PC-9 (cell line): ENCODE measurements around the gene SLC24A4. TPM values are rescaled to one million over a fixed set of nuclear protein-coding genes. Genes with fewer than 3 reads are reported as not detected.

ENCODE experiments used
- BruUV-seq: library from RNA; stranded (reverse); fragments of 400-500 nt; replicated peaks from 2 replicates; lab custom pipeline; 2021; lab: Mats Ljungman, UMichigan
- CTCF ChIA-PET: fragments of 300-600 bp; sonication (Branson Sonifier 250); formaldehyde crosslinking; loops from one replicate; lab custom pipeline; 2022; ENCODE audit warnings: antibody characterized with exemption; lab: Charles Lee
- POLR2A ChIA-PET: fragments of 300-600 bp; sonication (Branson Sonifier 250); formaldehyde crosslinking; loops from one replicate; lab custom pipeline; 2022; ENCODE audit warnings: antibody characterized with exemption; ENCODE audit not compliant: unreplicated experiment; lab: Charles Lee
- DNase-seq, 2 experiments: peaks; one replicate each; pipeline versions ENCODE4 v3.0.0 to v3.0.0-alpha.2; 2015 to 2022; ENCODE audit warnings: mixed read lengths in 1 of 2
- H2AFZ ChIP-seq: fragments of 200-600 bp; sonication (generic); 2 replicates; pipeline ENCODE4 v1.8.1; 2017; ENCODE audit warnings: antibody characterized with exemption
- H3F3A ChIP-seq: fragments of 200-600 bp; sonication (generic); 2 replicates; pipeline ENCODE4 v1.8.1; 2017; ENCODE audit warnings: antibody characterized with exemption, mild to moderate bottlenecking, low read depth; ENCODE audit not compliant: insufficient read depth
- H3K27ac ChIP-seq: fragments of 200-600 bp; sonication (generic); 2 replicates; pipeline ENCODE4 v1.6.1; 2016; ENCODE audit warnings: mixed run types
- H3K27me3 ChIP-seq: fragments of 200-600 bp; sonication (generic); 2 replicates; pipeline ENCODE4 v1.6.1; 2016; ENCODE audit warnings: low read depth, mixed run types; ENCODE audit not compliant: insufficient read depth
- H3K36me3 ChIP-seq: fragments of 200-600 bp; sonication (generic); 2 replicates; pipeline ENCODE4 v1.6.1; 2016; ENCODE audit warnings: low read depth, mixed run types
- H3K4me1 ChIP-seq: fragments of 200-600 bp; sonication (generic); replicated peaks from 2 replicates; pipeline ENCODE4 v1.6.1; 2016; ENCODE audit warnings: mixed run types; ENCODE audit not compliant: insufficient read depth
- H3K4me2 ChIP-seq: fragments of 200-600 bp; sonication (generic); 2 replicates; pipeline ENCODE4 v1.6.1; 2017; ENCODE audit warnings: mixed run types
- H3K4me3 ChIP-seq: fragments of 200-600 bp; sonication (generic); 2 replicates; pipeline ENCODE4 v1.6.1; 2016; ENCODE audit warnings: mixed run types
- H3K79me2 ChIP-seq: fragments of 200-600 bp; sonication (generic); 2 replicates; pipeline ENCODE4 v1.6.1; 2017; ENCODE audit warnings: low read depth, mixed run types
- H3K9me2 ChIP-seq: fragments of 200-600 bp; sonication (generic); 2 replicates; pipeline ENCODE4 v1.8.1; 2017; ENCODE audit warnings: mild to moderate bottlenecking; ENCODE audit not compliant: insufficient read depth
- H3K9me3 ChIP-seq: fragments of 200-600 bp; sonication (generic); 2 replicates; pipeline ENCODE4 v1.8.1; 2016; ENCODE audit warnings: low read depth; ENCODE audit not compliant: insufficient read depth
- H4K20me1 ChIP-seq: fragments of 200-600 bp; sonication (generic); 2 replicates; pipeline ENCODE4 v1.8.1; 2017; ENCODE audit not compliant: insufficient read depth
- CTCF ChIP-seq: fragments of 200-600 bp; sonication (generic); conservative IDR thresholded peaks from 2 replicates; pipeline ENCODE4 v1.6.1; 2017; ENCODE audit warnings: mixed run types, antibody characterized with exemption, mild to moderate bottlenecking, moderate library complexity
- EZH2 ChIP-seq: fragments of 200-600 bp; sonication (generic); IDR thresholded peaks from 2 replicates; pipeline ENCODE4 v1.8.0; 2017; ENCODE audit warnings: antibody characterized with exemption, low read depth
- intact Hi-C: fragments of 100-400 bp; cut with micrococcal nuclease; formaldehyde crosslinking; loops from one replicate; pipeline ENCODE4 v1.10.0; 2022; ENCODE audit not compliant: unreplicated experiment
- total RNA-seq: library from RNA; stranded (reverse); gene quantifications from 2 replicates; pipeline ENCODE4 v1.2.3, GENCODE V29; 2021

Gene SLC24A4
- total RNA-seq, 1 experiment from 2014 or later: not detected

GRCh38 chr14:92460916-92461579 lies 138.1 kb downstream of the SLC24A4 start:
- CTCF ChIA-PET: no interaction called here
- H2AFZ ChIP-seq: no peak overlapping the region
- DNase-seq: no peak

GRCh38 chr14:92461891-92462290 lies 138.9 kb downstream of the SLC24A4 start:
- TF ChIP-seq EZH2 (no peak), CTCF (no peak)
- DNase-seq: no peak
- 0 out of 2 replicates have a peak, but pooled peaks cover 3% of the 10 kb centered on the region for H3K9me3 ChIP-seq
- H3K4me2 ChIP-seq: no peak overlapping the region
- H3K4me3 ChIP-seq: no peak overlapping the region
- H3K9me2 ChIP-seq: no peaks in the 10 kb centered on the region
- no TSS peak for BruUV-seq
- H2AFZ ChIP-seq: no peak overlapping the region
- H3K27ac ChIP-seq: no peak overlapping the region
- no peaks in the 10 kb centered on the region for H3K4me1 ChIP-seq
- POLR2A ChIA-PET: no interaction called here
- H3K27me3 ChIP-seq: no peaks in the 10 kb centered on the region
- H3K79me2 ChIP-seq: no peaks in the 10 kb centered on the region
- no peaks in the 10 kb centered on the region for H4K20me1 ChIP-seq
- intact Hi-C loops: no loop called here
- no peaks in the 10 kb centered on the region for H3K36me3 ChIP-seq
- CTCF ChIA-PET: no interaction called here
- H3F3A ChIP-seq: no peaks in the 10 kb centered on the region

More at GRCh38 chr14:92460916-92461579, 138.1 kb downstream of the SLC24A4 start:
- Histone ChIP-seq H3K9me2 (no peaks in the 10 kb centered on the region), H3F3A (no peaks in the 10 kb centered on the region), H3K4me3 (no peak overlapping the region), H3K9me3 (no peaks in the 10 kb centered on the region), H3K4me2 (no peak overlapping the region), H3K27me3 (no peaks in the 10 kb centered on the region), H3K27ac (no peak overlapping the region), H3K4me1 (no peaks in the 10 kb centered on the region), H3K79me2 (no peaks in the 10 kb centered on the region), H3K36me3 (no peaks in the 10 kb centered on the region), H4K20me1 (no peaks in the 10 kb centered on the region)
- BruUV-seq: no TSS peak
- intact Hi-C loops: no loop called here
- TF ChIP-seq EZH2 (no peak), CTCF (no peak)
- POLR2A ChIA-PET: no interaction called here

GRCh38 chr14:92462568-92462967 lies 139.6 kb downstream of the SLC24A4 start:
- no peaks in the 10 kb centered on the region for H3K9me2 ChIP-seq
- POLR2A ChIA-PET: no interaction called here
- H3K4me1 ChIP-seq: no peaks in the 10 kb centered on the region
- H2AFZ ChIP-seq: no peak overlapping the region
- H3K4me3 ChIP-seq: no peak overlapping the region
- intact Hi-C loops: no loop called here
- TF ChIP-seq EZH2: no peak
- no peak for TF ChIP-seq CTCF
- H3K27me3 ChIP-seq: no peaks in the 10 kb centered on the region
- no peaks in the 10 kb centered on the region for H3F3A ChIP-seq
- no peak for DNase-seq
- no peaks in the 10 kb centered on the region for H3K79me2 ChIP-seq
- CTCF ChIA-PET: no interaction called here
- no peaks in the 10 kb centered on the region for H4K20me1 ChIP-seq
- no peak overlapping the region for H3K27ac ChIP-seq
- 0 out of 2 replicates have a peak, but pooled peaks cover 4% of the 10 kb centered on the region for H3K9me3 ChIP-seq
- H3K4me2 ChIP-seq: no peak overlapping the region
- H3K36me3 ChIP-seq: no peaks in the 10 kb centered on the region
- BruUV-seq: no TSS peak
